Suppressor macrophage (primary cell): ENCODE data around the gene BRI3.

Source experiments
- DNase-seq, 4 experiments: peaks; one replicate each; pipeline ENCODE4 v3.0.0-alpha.2; 2020 to 2022

The BRI3 gene

DNA sequence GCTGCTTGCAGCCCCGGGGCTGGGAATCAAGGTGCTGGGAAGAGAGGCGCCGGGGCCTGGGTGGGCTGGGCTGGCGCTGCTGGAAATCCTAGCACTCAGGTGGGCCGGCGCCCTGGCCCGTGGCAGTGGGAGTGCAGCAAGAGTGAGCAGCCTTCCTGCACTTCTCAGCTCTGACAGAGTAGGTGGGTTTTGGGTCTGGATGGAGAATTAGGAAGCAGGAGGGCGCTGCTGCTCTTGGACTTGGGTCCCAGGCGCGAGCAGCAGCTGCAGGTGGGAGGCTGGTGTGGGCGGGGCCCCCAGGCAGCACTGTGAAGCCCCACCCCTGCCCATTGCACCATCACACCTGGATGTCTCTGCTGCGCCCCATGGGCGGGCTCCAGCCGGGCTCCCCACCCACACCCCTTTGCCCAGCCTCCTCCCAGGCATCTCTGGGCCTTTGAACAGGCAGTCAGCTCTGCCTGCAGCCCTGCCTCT, 6.0 kb downstream of the BRI3 start:
- DNase-seq, result peak in 3 of 4 experiments; percentile 34 to 52 (median 44)

DNA sequence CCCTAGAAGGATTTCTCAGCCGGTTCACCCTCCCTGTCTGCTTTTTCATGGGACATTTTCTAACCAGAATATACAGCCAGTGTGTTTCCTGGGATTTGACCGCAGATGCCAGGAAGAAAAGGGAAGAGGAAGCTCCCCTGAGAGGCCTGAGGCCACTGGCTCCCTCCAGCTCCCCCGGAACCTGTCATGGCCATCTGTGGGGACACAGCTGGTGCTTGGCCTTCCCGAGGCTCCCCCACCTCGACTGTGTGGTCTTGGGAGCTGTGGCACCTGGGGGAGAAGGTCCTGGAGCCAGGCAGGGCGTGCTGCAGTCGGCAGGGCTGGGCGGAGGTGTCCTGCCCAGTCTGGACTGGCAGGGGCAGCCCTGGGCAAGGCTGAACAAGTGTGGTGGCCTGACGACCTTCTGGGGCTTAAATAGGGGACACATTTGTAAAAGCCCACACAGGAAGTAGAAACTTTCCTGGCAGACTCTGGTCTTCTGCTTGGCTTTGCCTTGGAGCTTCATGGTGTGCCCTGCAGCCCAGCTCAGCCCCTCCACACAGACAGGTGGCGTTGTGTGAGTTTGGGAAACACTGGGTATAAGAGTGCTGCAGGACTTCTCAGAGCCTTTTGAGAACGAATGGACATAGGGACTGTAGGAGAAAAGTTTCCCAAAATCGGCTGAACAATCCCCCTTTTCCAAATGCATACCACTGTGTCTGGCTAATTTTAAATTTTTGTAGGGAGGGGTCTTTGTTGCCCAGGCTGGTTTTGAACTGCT, 6.8 kb downstream of the BRI3 start:
- peak; percentile 51 to 68 (median 61) for DNase-seq

DNA sequence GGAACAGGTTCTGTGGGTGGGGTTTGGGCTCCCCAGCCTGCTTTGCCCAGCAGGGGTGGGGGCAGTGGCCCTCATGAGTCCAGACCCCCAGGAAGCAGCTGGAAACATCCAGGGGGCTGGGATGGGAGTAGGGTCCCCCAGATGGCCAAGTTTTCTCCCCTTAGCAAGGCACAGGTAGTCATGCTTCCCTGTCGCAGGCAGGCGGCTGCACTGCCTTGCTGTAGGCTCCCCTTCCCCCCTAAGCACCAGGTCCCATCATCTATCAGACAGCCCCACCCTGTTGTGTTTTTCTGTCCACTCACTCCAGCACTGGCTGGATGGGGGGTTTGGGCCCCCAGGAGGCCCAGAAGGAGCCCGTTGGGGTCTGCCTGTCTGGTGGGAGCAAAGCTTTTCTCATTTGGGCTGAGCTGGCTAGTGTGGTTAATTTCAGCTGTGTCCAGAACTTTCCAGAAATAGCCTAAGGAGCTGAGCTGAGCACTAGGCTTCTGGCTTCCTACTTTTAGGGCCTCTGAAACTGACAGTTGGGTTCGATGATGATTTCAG, 7.9 kb downstream of the BRI3 start:
- DNase-seq, result no peak

DNA sequence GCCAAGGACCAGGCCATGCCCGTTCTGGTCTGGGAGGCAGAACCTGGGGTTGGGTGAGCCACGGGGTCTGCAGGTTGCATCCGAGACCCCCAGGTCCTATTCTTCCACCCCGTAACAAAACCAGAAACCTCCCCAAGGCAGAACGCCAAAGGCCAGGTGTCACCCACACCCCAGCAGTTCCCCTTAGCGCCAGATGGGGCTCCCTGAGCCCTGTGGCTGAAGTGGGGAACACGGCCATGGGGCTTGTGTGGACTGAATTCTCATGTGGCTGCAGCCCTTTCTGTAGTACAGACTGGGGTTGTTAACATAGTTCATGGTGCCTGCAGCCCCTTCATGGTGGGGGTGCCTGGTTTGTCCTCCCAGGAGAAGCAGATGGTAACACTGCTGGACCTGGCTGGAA, 10.2 kb downstream of the BRI3 start:
- no peak for DNase-seq

DNA sequence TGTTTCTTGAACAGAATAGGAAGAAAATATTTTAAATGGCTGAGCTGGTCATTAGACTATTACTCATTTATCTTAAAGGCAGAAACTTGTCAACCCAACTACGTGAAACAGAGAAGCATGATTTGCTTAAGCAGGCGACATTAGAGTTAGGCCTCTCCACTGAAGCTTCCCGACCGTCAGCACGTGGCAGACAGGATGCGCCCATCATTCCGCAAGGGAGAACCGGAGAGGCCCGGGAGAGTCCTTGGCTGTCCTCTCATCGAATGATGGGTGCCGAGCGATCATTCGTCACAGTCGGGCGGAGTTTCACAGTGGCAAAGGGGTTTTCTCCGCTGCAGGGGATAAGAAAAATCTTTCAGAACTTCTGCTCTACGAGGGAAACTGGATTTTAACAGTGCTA, 11.8 kb downstream of the BRI3 start:
- DNase-seq, result no peak

DNA sequence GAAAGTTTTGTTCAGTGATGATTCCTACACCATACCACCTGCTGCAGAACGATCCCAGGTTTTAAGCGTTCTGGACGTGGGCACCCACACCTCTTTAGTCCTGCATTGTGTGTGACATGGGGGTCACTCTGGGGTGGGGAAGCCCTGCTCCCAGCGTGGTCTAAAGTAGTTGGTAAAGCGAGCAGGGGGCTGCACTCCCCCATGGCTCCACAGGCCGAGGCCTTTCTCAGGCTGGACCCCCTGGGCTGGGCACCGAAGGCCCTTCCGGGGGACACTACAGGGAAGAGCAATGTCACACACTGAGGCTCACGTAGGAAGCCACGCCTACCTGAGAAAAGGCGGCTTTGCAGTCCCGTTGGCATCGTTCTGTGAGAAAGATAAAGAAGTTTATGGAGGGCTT, 12.3 kb downstream of the BRI3 start:
- DNase-seq, result no peak

DNA sequence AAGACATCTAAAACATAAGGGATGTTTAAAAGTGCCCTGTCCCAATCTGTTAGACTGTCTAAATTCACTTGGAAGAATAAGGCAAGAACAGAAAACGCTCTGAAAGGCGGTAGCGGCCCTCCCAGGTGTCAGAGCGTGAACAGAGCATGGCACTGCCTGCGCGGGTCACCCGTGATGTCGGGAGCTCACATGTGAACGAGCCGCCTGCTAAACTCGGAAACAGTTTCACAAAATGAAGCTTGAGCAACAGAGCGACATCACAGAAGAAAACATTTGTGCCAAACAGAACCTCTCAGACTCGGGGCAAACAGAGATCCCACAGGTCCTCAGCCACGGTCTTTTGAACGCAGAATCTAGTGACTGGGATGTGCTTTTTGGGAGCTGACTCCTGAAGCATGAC, 12.8 kb downstream of the BRI3 start:
- DNase-seq, result no peak

DNA sequence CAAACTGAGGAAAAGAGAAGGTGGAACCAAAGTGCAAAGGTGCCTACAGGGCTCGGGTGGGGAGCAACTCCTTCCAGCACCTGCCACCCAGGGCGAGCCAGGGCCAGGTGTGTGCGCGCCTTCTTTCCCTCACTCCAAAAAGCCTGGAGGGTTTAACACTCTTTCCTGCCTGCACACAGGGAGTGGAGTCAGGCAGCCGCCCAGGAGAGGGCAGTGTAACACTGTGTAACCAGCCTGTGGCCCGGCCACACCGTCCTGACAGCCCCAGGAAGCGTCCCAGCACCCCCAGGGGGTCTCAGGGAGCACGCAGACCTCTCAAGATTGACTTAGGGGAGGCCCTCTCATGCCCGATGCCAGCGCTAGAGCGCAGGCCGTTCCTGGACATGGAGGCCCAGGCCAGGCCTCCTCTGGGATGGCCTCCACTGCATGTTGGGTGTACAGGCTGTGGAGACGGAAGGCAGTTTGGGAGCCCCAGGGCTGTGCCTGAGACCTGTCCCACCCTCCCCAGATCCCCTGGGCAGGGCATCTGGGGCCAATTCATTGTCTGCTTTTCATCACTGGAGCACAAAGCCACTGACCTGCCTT, 13.4 kb downstream of the BRI3 start:
- peak in 1 of 4 experiments; percentile 48 for DNase-seq

DNA sequence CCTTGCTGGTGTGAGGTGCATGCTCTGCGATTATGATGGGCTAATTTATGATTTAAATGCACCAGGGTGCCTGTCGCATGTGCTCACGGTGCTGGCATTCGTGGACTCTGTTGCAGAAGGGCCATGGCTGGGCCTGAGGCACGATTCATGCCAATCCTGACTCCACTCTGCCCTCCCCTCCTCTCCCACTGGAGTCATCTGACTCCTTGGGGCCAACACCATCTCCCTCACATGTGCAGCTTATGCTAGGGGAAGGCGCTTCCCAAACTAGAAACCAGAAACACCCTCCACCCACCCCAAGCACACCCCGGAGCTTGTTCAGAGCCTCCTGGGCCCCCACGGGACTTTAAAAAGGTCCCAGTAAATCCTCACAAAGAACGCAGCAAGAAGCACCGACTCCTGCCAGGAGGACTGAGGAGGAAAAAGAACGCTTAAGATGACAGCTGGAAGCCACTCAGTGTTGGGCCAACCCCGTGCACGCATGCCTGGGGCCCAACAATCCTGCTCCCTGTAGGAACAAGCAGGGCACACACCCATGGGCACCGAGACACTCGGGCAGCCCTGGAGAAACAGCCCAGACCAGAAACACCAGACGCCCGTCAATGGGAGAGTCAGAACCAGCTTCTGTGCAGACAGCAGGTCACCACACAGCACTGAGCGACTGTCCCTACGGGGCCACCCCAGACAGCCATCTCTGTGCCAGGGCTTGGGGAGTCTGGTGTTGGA, 14.1 kb downstream of the BRI3 start:
- DNase-seq, result peak in 1 of 4 experiments; percentile 38

DNA sequence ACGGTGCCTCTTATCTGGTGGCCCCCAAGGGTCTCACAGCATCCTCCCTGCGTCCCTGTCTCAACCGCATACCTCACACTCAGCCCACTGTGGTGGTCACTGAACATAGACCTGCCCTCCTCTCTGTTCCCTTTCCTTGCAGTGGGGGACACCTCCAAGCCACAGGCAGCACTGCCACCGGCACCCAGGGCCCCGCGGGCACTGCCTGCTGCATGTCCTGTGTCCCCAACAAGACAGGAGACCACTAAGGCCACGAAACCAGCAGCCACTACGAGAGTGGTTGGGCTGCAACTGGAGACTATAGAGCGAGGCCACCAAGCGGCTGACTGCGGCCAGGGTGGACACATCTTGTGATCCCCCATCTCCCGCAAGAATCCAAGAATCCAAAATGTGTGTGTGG, 15.3 kb downstream of the BRI3 start:
- no peak for DNase-seq

DNA sequence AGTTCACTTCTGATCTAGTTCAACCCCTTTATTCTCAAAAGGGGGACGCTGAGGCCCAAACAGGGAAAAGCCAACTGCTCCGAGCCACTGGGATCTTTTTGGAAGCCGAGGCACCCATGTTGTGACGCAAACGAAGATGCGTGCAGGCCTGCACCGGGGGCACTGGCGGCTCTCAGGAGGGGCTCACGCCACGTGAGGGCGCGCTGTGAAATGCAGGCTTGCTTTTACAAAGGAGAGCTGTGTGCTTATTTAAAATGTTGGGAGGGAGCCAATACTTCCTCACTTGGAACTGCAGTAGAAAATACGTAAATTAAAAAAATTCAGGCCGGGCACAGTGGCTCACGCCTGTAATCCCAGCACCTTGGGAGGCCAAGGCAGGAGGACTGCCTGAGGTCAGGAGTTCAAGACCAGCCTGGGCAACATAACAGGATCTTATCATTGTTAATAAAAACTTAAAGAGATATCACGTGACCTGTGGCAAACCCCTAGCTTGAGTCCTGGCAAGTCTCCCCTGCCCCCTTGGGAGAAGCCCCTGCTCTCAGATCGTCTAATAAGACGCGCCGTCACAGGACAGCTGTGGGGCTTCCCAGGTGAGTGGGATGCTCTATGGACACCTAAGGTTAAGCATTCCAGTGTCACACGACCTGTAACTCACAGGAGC, 16.3 kb downstream of the BRI3 start:
- no peak for DNase-seq

DNA sequence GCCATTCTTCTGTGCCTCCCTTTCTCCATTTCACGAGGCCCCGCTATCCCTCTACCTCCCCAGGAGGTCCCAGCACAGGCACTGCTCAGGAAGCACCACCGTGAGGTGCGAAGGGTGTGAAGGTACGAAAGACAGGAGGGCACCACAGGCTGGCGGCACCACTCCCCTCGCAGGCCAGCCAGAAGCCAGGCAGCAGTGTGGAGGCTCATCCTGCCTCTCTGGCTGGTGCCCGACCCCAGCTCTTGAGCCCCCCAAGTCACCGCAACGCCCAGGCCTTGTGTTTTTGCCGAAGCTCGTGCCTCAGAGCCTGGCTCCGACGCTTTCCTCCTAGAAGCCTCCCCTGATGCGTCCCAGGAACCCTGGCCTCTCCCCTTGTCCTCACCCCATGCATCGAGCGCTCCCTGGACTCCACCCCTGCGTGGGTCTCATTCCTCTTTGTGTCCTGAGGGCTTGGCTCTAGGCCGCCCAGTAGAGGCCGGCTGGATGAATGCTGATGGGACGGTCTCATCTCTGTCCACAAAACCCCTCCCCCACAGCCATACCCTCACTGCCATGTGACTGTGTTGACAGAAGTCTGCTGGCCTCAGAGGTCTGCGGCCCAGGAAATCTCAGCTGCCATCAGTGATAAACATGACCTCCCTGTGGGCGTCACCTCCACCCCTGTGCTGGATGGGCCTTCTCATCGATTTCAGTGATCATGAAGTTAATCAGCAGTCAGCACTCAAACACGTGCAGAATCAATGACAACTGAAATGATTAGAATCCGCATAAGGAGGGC, 19.3 kb downstream of the BRI3 start:
- no peak for DNase-seq

DNA sequence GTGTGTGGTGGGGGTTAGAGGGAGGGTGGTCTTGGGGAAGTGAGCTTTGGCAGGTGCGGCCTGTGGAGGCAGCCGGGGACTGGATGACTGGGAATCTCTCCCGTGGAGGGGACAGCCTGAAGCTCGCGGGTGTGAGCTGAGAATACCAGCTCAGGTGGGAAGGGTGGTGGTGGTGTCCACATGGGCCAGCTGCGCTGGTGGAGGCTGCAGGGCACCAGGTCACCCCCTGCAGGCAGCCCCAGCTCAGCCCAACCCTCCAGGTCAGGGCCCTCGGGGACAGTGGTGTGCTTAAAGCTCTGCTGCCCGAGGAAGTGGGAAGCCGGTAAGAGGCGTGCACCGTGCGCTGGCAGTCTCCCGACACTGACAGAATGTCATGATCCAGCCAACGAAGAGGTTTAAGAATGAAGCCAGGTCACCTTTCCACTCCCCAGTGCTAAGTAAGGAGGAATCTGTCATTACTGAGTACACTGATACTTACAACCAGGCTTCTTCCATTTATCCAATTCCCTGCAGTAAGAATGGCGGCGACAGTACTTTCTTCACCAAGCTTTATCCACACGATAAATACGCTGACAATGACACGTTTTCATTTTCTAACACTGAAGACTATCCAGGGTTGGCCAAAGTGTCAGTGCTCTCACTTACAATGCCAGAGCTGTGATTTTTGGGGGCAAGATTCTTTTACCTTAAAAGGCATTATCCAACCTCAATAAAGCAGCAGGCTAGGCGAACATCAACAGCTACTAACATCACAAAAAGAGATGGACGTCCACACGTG, 20.4 kb downstream of the BRI3 start:
- DNase-seq, result no peak

DNA sequence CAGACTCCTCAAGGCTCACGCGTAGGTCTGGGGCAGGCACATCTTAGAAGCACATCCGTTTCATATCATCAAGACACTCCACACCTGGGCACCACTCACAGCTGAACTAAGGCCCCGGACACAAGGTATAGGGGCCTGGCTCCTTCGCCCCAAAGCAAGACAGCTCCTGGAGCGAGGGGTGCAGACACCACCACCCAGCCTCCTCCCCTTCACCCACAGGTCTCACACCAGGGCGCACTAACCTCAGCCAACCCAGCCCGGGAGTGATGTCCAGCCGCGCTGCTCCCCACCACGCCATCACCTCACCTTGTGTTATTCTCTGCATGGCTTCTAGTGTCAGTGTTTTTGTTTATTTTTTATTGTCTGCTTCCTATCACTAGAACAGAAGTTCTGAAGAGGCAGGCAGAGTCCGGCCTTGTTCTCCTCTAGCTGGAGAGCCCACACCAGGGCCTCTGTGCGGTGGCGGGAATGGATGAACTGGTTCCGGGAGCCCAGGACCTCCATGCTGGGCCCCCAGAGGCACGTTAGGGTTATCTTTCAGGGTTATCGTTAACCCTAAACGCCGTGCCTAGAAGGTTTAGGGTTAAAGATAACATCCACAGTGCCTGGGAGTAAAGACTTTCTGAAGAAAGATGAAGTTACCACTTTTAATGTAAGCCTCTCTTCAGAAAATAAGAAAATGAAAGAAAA, 21.8 kb downstream of the BRI3 start:
- DNase-seq, result no peak

DNA sequence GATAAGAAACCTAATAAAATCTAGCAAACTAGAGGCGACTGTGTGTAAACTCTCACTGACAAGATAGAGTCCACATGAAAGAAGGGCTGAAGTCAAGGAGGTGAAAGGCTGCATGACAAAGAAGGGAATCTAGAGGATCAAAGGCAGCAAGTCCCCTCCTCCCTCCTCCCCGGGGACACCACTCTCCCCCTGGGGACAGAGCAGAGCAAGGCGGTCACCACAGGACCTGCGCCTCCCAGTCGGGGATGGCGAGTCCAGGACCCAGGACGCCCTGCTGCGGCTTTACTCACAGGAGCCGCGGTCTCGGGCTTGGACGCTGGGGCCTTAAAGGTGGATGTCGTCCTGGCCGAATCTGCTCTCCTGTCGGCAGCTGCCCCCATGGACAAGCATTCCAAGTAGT, 22.4 kb downstream of the BRI3 start:
- no peak for DNase-seq

DNA sequence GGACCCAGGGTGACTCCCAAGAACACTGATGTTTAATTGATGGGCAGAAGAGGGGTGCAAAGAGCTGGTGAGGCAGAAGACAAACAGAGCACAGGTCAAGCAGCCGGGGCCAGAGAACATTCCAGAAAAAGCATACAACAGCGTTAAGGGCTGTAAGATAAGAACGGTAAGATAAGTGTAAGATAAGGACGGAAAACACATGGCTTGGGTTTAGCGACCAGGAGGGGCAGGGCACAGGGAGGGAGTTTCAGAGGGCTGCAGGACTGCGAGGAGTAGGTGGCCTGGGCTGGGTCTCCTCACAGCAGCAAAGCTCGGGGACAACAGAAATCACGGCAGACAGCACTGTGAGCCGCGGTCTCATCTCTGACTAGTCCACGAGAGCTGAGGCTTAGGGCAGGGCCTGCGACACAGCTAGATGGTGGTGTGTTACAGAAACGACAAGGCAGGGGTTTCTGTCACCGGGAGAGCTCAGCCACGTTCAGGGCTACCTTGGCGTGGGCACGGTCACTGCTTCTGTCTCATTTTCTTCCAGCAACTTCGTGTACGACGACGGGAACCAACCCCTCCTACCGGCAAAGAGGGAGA, 24.6 kb downstream of the BRI3 start:
- no peak for DNase-seq

DNA sequence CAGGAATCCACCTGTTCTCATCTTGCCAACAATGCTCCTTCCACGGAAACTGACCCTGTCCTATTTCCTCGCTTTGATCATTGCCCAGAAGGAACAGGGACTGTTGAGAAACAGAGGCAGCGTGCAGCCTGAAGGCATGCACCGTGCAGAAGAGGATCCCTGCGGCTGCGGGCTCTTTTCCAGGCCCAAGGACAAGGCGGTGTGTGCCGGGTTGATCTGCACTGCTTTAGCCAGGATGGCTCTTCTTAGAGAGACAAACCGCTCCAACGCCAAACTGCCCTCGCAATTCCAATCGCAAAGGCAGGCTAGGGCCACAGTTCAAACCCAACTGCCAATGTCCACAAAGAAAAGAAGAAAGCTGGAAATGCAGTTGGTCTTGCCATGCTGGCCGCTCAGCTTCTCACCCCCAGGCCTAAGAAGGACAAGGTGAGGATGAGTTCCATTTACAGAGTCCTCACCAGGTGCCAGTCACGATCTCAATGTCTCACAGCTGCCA, 26.5 kb downstream of the BRI3 start:
- DNase-seq, result no peak

DNA sequence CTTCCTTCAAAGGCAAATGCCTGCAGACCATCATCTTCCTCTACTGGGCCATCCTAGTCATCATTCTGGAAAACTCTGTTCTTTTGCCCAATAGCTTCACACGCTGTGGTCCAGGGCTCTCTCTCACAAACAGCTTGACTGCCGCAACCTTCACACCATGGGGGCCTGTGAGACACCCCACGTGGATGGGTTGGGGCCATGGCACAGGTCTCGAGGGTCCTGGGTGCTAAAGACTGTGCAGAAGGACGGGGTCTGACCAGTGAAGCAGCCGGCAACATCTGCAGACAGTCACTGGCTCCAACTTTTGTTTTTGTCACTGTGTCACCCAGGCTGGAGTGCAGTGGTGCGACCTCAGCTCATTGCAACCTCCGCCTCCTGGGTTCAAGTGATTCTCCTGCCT, 28.1 kb downstream of the BRI3 start:
- DNase-seq, result no peak

DNA sequence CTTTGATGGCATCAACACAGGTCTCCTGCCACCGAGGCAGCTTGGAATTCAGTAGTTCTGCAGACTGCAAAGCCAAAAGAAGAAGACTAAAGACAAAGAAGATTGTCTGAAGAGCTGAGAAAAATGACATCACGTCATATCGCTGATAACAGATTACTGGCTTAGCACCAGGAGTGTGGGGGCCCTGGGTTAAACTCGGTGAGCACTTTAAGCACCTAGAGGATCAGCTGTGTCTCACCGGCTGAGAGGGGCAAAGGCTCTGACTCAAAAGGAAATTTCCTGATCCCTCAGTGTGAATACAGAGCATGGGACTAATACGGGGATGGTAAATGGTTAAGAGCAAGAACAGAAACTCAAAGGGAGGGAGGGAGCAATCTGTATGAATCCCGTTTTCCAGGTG, 30.7 kb downstream of the BRI3 start:
- DNase-seq, result no peak

DNA sequence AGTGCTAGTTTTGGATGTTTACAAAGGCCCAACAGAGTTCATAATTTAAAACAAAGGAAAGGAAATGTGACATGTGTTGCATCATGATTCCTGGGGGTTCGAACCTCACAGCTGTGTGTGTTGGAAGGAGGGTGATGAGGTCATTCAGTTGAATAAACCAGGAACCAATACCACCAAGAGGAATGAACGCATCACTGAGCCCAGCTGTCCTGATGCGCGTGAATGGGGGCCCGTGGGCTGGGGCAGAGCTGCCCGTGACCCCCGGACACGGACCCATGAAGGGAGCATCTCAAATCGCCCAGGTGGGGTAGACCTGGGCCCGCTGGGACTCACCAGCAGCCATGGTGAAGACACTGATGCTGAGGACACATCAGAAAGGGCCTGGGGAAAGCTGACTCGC, 33.0 kb downstream of the BRI3 start:
- no peak for DNase-seq
